Gastrocnemius medialis (tissue), 4 donors: Measurements from ENCODE around the gene UBN1. TPM values are rescaled to one million over a fixed set of nuclear protein-coding genes. Genes with fewer than 3 reads are reported as not detected.
"Not testable (repeated sequence)": the region's sequence is repeated elsewhere in the genome, so short reads cannot be mapped to it uniquely, and the experiment has no call there.

Source experiments
- ATAC-seq, 2 donors: fragments of 150-250 bp; one replicate each; pipeline ENCODE4 v1.9.1; 2016
- DNase-seq, 2 donors: peaks; one replicate each; pipeline ENCODE4 v3.0.0-alpha.2; 2019
- H3K27ac ChIP-seq, 4 donors: fragments of 200-600 bp; sonication (generic); 1 replicate in 1 of 4; 2 replicates in 3 of 4; pipeline ENCODE4 v1.5.1; 2016 to 2018; ENCODE audit warnings: mild to moderate bottlenecking in 2 of 4, moderate library complexity in 1 of 4
- H3K27me3 ChIP-seq, 3 donors: fragments of 200-600 bp; sonication (generic) in 2 of 3; 1 replicate in 1 of 3; 2 replicates in 2 of 3; pipeline versions ENCODE4 v1.5.1 to v1.6.0; 2016 to 2019; ENCODE audit warnings: mild to moderate bottlenecking in 1 of 3, moderate library complexity in 1 of 3
- H3K36me3 ChIP-seq, 2 donors: fragments of 200-600 bp; sonication (generic) in 1 of 2; one replicate each; pipeline ENCODE4 v1.5.1; 2017 to 2018
- H3K4me1 ChIP-seq, 2 donors: fragments of 200-600 bp; sonication (generic) in 1 of 2; one replicate each; pipeline ENCODE4 v1.5.1; 2016 to 2017; ENCODE audit warnings: mild to moderate bottlenecking in 2 of 2
- H3K4me3 ChIP-seq, 4 donors: fragments of 200-600 bp; sonication (generic) in 3 of 4; 1 replicate in 1 of 4; 2 replicates in 3 of 4; pipeline ENCODE4 v1.5.1; 2016 to 2019; ENCODE audit warnings: mild to moderate bottlenecking in 2 of 4
- H3K9me3 ChIP-seq, 3 donors: fragments of 200-600 bp; sonication (generic) in 2 of 3; 1 replicate in 1 of 3; 2 replicates in 2 of 3; pipeline ENCODE4 v1.5.1; 2016 to 2019
- POLR2A ChIP-seq, 2 donors: fragments of 450-650 bp; IDR thresholded peaks; one replicate each; pipeline ENCODE4 v1.6.1; 2017; ENCODE audit warnings: antibody characterized with exemption in 2 of 2, mild to moderate bottlenecking in 2 of 2, moderate library complexity in 2 of 2
- in situ Hi-C, 4 donors: fragments of 200-750 bp; cut with MboI; loops; one replicate each; pipeline versions ENCODE4 v1.15.0 to v1.8.0; 2017; ENCODE audit warnings: low sequenced_read_pairs in 4 of 4
- intact Hi-C: fragments of 100-400 bp; cut with DNase I; formaldehyde crosslinking; loops from one replicate; pipeline ENCODE4 v1.15.1; 2023; ENCODE audit warnings: low total_unique reads
- total RNA-seq, 4 donors: library from RNA; depleted of rRNA; stranded (reverse); fragments of >200 nt; gene quantifications; one replicate each; pipeline versions ENCODE4 v1.1.0 to v1.2.3, GENCODE V29; 2016
- TF ChIP-seq, protein P1 (sequence below), 5 experiments: fragments of 450-650 bp in 3 of 5; fragments of 200-600 bp in 2 of 5; sonication (generic) in 2 of 5; IDR thresholded peaks in 4 of 5; conservative IDR thresholded peaks in 1 of 5; 1 replicate in 4 of 5; 2 replicates in 1 of 5; pipeline ENCODE4 v1.5.1; 2016 to 2019; ENCODE audit warnings: antibody characterized with exemption in 5 of 5, mild to moderate bottlenecking in 3 of 5, moderate library complexity in 3 of 5

The UBN1 gene
- total RNA-seq, 4 donors from 2014 or later: 25.3 to 33.4 (median 28.2) TPM

DNA sequence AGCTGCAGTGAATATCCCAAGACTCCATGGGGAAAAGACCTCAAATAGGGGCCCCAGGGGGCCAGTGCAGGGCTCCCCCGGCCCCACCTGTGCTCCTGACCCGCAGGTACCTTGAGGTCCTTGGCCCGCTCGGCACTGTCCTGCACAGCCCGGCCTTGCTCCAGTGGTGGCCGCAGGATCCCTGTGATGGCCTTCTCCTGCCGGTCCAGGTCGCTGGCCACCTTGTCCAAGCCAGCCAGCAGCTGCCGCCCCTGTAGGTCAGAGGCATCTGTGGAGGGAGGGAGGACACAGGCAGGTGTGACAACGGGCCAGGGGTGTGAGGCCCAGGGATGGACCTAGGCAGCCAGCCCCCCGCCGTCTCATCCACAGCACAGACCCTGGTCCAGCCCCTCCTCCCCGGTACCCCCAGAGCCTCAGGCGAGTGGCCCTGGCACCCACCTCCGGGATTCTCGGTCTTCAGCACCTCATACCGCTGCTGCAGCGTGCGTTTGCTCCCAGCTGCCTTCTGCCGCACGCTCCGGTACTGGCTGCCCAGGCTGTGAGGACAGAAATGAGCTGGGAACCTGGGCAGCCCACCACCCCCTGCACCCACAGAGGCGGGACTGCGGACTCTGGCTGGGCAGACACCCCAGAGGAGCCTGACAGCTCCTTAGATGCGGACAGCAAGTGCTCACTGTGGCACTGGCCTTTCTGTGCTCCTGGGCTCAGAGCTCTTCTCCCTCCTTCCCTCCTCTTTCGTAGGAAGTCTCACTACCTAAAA lies 46.0 kb downstream of the UBN1 start:
- in situ Hi-C loops: no loop called here
- no peak for TF ChIP-seq POLR2A (IDR thresholded peaks at IDR 0.05)
- TF ChIP-seq, protein P1, sequence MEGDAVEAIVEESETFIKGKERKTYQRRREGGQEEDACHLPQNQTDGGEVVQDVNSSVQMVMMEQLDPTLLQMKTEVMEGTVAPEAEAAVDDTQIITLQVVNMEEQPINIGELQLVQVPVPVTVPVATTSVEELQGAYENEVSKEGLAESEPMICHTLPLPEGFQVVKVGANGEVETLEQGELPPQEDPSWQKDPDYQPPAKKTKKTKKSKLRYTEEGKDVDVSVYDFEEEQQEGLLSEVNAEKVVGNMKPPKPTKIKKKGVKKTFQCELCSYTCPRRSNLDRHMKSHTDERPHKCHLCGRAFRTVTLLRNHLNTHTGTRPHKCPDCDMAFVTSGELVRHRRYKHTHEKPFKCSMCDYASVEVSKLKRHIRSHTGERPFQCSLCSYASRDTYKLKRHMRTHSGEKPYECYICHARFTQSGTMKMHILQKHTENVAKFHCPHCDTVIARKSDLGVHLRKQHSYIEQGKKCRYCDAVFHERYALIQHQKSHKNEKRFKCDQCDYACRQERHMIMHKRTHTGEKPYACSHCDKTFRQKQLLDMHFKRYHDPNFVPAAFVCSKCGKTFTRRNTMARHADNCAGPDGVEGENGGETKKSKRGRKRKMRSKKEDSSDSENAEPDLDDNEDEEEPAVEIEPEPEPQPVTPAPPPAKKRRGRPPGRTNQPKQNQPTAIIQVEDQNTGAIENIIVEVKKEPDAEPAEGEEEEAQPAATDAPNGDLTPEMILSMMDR (IDR thresholded peaks at IDR 0.05 in 4 of 5, conservative IDR thresholded peaks at IDR 0.05 in 1 of 5): no peak
- H3K9me3 ChIP-seq: no peaks in the 10 kb centered on the region
- ATAC-seq: no peak
- DNase-seq: no peak
- H3K4me1 ChIP-seq: no peaks in the 10 kb centered on the region
- H3K36me3 ChIP-seq: peaks cover 0 to 5% of the 10 kb centered on the region in 2 donors
- no peak overlapping the region for H3K27ac ChIP-seq
- no peaks in the 10 kb centered on the region for H3K27me3 ChIP-seq
- no peak overlapping the region for H3K4me3 ChIP-seq
- intact Hi-C loops: no loop called here

DNA sequence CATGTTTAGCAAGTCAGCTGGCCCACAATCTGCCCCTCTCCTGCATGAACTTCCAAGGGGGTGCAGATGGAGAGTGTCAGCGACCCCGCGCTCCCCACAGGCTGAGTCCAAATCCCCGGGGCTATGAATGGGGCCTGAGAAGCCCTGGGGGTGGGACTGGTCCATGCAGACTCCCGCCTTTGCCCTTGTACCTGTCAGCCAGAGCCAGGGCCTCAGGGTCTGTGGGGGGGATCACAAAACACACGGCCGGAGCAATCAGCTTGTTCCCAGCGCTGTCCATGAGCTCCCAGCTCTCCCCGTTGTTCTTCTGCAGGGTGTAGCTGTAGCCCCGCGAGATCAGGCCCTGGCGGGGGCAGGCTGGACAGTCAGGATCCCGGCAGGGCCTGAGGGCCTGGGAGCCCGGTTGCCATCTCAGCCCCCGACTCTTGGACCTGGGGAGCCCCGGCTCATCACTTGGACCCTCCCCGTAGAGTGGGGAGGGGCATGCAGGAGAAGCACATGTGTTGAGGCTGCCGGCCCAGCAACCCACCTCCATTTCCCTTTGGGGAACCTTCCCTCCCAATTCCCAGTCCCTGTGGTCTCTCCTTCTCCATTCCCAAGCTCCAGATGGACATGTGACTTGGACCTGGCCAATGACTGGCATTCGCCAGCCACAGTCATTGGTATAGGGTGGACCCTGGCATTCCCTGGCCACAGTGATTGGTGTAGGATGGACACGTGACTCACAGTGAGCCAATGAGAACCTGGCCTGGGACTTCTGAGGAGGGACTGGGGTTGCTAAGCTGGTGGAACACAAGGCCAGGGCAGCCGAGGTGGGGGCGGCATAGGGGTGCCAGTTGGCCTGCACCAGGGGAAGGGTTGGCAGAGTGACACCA lies 47.2 kb downstream of the UBN1 start:
- ATAC-seq (no peak), DNase-seq (no peak)
- H3K4me3 ChIP-seq: no peak overlapping the region
- in situ Hi-C loops: no loop called here
- no peaks in the 10 kb centered on the region for H3K9me3 ChIP-seq
- H3K36me3 ChIP-seq: no peaks in the 10 kb centered on the region
- TF ChIP-seq, protein P1 (IDR thresholded peaks at IDR 0.05 in 4 of 5, conservative IDR thresholded peaks at IDR 0.05 in 1 of 5): no peak
- no peak for TF ChIP-seq POLR2A (IDR thresholded peaks at IDR 0.05)
- intact Hi-C loops: no loop called here
- no peaks in the 10 kb centered on the region for H3K4me1 ChIP-seq
- H3K27ac ChIP-seq: no peak overlapping the region
- H3K27me3 ChIP-seq: no peaks in the 10 kb centered on the region

DNA sequence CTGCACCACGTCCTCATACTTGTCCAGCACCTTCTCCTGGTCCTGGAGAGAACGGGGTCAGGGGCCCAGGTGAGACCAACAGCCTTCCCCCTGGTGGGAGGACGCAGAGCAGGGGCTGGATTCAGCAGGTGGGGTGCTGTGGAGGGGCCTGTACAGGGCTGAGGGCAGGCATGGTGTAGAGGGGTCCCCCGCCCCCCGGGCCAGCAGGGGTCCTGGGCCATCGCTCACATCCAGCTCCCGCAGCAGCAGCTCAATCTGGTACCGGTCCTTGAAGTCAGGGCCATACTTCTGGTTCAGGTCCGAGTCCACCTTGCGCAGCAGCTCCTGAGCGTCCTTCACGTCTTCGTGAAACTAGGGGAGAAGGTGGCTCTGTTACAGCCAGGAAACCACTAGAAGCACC lies 48.1 kb downstream of the UBN1 start:
- Histone ChIP-seq H3K4me3 (no peak overlapping the region), H3K27me3 (no peaks in the 10 kb centered on the region), H3K36me3 (no peaks in the 10 kb centered on the region), H3K4me1 (no peaks in the 10 kb centered on the region), H3K9me3 (no peaks in the 10 kb centered on the region), H3K27ac (no peak overlapping the region)
- in situ Hi-C loops: no loop called here
- no peak for ATAC-seq
- intact Hi-C loops: no loop called here
- TF ChIP-seq, protein P1 (IDR thresholded peaks at IDR 0.05 in 4 of 5, conservative IDR thresholded peaks at IDR 0.05 in 1 of 5): no peak
- TF ChIP-seq POLR2A (IDR thresholded peaks at IDR 0.05): no peak
- no peak for DNase-seq

DNA sequence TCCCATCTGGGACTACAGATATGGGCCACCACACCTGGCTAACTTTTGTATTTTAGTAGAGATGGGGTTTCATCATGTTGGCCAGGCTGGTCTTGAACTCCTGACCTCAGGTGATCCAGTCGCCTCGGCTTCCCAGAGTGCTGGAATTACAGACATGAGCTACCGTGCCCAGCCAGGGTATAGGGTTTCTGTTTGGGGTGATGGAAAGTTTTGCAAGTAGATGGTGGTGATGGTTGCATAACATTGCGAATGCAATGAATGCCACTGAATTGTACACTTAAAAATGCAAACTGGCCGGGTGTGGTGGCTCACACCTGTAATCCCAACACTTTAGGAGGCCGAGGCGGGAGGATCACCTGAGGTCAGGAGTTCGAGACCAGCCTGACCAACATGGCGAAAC lies 49.5 kb downstream of the UBN1 start:
- ATAC-seq: peak in 1 of 2 donors; percentile 24
- H3K4me1 ChIP-seq, H3K9me3 ChIP-seq, DNase-seq, H3K4me3 ChIP-seq, H3K27ac ChIP-seq, H3K36me3 ChIP-seq, in situ Hi-C loops, intact Hi-C loops, H3K27me3 ChIP-seq: not testable (repeated sequence)

DNA sequence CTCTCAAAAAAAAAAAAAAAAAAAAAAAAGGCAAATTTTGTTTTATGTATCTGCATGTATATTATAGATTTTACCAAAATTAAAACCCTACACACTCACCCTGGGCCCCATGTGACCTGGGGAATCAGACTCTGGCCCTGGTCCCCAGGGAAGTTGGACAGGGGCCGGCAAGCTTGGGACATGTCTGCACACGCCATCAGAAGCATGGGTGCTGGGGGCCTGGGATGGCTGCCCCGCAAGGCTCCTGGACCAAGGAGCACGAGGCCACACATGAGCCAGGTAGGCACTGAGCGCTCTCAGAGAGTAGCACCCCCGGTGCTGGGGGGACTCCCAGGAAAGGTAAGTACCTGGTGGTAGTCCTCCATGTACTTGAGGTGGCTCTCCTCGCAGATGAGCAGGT lies 50.0 kb downstream of the UBN1 start:
- TF ChIP-seq, protein P1 (IDR thresholded peaks at IDR 0.05 in 4 of 5, conservative IDR thresholded peaks at IDR 0.05 in 1 of 5): no peak
- TF ChIP-seq POLR2A (IDR thresholded peaks at IDR 0.05): no peak
- DNase-seq (no peak), ATAC-seq (no peak)
- H3K27me3 ChIP-seq: no peaks in the 10 kb centered on the region
- intact Hi-C loops: no loop called here
- H3K4me1 ChIP-seq: no peaks in the 10 kb centered on the region
- no peaks in the 10 kb centered on the region for H3K36me3 ChIP-seq
- H3K27ac ChIP-seq: no peak overlapping the region
- in situ Hi-C loops: no loop called here
- H3K9me3 ChIP-seq: no peaks in the 10 kb centered on the region
- no peak overlapping the region for H3K4me3 ChIP-seq
